Neural cell (in vitro differentiated cells): ENCODE measurements around the gene LACTBL1.

Source experiments
- EP300 ChIP-seq: fragments of 450-650 bp; conservative IDR thresholded peaks from 2 replicates; pipeline ENCODE4 v1.6.1; 2014; ENCODE audit warnings: antibody characterized with exemption, mild to moderate bottlenecking, moderate library complexity; ENCODE audit not compliant: poor library complexity, severe bottlenecking
- EZH2 ChIP-seq: fragments of 200-600, 300-800 bp; shearing (Covaris generic), sonication (generic); IDR thresholded peaks from 2 replicates; pipeline ENCODE4 v1.6.1; 2014; ENCODE audit warnings: antibody characterized with exemption, low read length, borderline replicate concordance, mild to moderate bottlenecking; ENCODE audit not compliant: insufficient read depth, poor library complexity, severe bottlenecking
- MXI1 ChIP-seq: fragments of 450-650 bp; conservative IDR thresholded peaks from 2 replicates; pipeline ENCODE4 v1.6.1; 2014; ENCODE audit warnings: antibody characterized with exemption, mild to moderate bottlenecking; ENCODE audit not compliant: poor library complexity, severe bottlenecking
- POLR2AphosphoS5 ChIP-seq: IDR thresholded peaks from 2 replicates; pipeline ENCODE4 v1.6.1; 2012
- RAD21 ChIP-seq: fragments of 450-650 bp; conservative IDR thresholded peaks from 2 replicates; pipeline ENCODE4 v1.6.1; 2014; ENCODE audit warnings: antibody characterized with exemption, mild to moderate bottlenecking, moderate library complexity
- SMC3 ChIP-seq: fragments of 450-650 bp; conservative IDR thresholded peaks from 2 replicates; pipeline ENCODE4 v1.6.1; 2014; ENCODE audit warnings: antibody characterized with exemption, mild to moderate bottlenecking, moderate library complexity; ENCODE audit not compliant: poor library complexity
- TAF1 ChIP-seq: IDR thresholded peaks from 2 replicates; pipeline ENCODE4 v1.6.1; 2012; ENCODE audit warnings: low read depth
- TF ChIP-seq, protein P1 (sequence below): fragments of 450-650 bp; IDR thresholded peaks from 2 replicates; pipeline ENCODE4 v1.5.1; 2014; ENCODE audit warnings: antibody characterized with exemption, mild to moderate bottlenecking, moderate library complexity; ENCODE audit not compliant: poor library complexity, severe bottlenecking
- TF ChIP-seq, protein P2 (sequence below): IDR thresholded peaks from 2 replicates; pipeline ENCODE4 v1.6.1; 2012; ENCODE audit warnings: borderline replicate concordance

DNA sequence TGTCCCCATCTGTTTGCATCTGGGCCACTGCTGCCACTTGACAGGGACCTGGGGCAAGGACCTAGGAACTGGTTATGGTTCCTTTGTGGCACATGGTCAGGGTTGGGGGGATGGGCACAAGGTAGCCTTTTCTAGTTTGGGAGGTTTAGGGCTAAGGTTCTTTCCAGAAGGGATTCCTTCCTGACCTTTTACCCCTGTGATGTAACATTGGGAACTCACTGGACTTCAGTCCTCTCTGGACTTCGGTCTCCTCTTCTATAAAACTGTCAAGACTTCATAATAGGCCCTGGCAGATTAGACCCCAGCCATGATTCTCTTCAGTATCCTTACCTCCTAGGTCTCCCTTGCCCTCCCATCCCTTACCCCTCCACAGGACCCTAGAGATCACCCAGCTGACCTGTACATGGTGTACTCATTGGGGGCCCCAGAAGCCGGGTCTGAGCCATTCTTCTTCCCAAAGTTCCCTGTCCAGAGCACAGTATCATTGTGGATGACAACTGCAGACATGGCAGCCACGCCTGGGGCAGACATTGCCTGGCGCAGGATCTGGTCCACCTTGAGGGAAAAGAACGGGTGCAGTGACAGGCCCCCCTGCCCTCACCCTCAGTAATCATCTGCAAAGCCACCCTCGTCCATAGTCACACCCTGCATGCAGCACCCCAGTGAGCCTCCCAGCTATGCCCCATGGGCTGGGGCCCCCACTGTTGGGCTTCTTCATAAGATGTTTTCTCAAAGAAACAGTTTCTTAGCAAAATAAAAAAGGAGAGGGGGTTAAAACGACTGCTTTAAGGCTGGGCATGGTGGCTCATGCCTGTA is 12.9 kb downstream of the LACTBL1 start:
- TF ChIP-seq, protein P1, sequence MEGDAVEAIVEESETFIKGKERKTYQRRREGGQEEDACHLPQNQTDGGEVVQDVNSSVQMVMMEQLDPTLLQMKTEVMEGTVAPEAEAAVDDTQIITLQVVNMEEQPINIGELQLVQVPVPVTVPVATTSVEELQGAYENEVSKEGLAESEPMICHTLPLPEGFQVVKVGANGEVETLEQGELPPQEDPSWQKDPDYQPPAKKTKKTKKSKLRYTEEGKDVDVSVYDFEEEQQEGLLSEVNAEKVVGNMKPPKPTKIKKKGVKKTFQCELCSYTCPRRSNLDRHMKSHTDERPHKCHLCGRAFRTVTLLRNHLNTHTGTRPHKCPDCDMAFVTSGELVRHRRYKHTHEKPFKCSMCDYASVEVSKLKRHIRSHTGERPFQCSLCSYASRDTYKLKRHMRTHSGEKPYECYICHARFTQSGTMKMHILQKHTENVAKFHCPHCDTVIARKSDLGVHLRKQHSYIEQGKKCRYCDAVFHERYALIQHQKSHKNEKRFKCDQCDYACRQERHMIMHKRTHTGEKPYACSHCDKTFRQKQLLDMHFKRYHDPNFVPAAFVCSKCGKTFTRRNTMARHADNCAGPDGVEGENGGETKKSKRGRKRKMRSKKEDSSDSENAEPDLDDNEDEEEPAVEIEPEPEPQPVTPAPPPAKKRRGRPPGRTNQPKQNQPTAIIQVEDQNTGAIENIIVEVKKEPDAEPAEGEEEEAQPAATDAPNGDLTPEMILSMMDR: no peak
- TF ChIP-seq POLR2AphosphoS5 (no peak), TAF1 (no peak), EP300 (no peak), SMC3 (no peak), EZH2 (no peak), RAD21 (no peak), MXI1 (no peak)
- TF ChIP-seq, protein P2, sequence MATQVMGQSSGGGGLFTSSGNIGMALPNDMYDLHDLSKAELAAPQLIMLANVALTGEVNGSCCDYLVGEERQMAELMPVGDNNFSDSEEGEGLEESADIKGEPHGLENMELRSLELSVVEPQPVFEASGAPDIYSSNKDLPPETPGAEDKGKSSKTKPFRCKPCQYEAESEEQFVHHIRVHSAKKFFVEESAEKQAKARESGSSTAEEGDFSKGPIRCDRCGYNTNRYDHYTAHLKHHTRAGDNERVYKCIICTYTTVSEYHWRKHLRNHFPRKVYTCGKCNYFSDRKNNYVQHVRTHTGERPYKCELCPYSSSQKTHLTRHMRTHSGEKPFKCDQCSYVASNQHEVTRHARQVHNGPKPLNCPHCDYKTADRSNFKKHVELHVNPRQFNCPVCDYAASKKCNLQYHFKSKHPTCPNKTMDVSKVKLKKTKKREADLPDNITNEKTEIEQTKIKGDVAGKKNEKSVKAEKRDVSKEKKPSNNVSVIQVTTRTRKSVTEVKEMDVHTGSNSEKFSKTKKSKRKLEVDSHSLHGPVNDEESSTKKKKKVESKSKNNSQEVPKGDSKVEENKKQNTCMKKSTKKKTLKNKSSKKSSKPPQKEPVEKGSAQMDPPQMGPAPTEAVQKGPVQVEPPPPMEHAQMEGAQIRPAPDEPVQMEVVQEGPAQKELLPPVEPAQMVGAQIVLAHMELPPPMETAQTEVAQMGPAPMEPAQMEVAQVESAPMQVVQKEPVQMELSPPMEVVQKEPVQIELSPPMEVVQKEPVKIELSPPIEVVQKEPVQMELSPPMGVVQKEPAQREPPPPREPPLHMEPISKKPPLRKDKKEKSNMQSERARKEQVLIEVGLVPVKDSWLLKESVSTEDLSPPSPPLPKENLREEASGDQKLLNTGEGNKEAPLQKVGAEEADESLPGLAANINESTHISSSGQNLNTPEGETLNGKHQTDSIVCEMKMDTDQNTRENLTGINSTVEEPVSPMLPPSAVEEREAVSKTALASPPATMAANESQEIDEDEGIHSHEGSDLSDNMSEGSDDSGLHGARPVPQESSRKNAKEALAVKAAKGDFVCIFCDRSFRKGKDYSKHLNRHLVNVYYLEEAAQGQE: no peak
